SK-N-SH (cell line): ENCODE data around the gene RHOA. TPM values are rescaled to one million over a fixed set of nuclear protein-coding genes. Genes with fewer than 3 reads are reported as not detected.

Experiments used
- CTCF ChIA-PET: fragments of 300-600, 350-600 bp; formaldehyde crosslinking; extraction: SDS; loops from one replicate; lab custom pipeline; 2021; lab: Yijun Ruan, JAX
- POLR2A ChIA-PET: fragments of 350-600 bp; sonication (Branson Sonifier 250); formaldehyde crosslinking; extraction: SDS; loops from one replicate; lab custom pipeline; 2020; ENCODE audit warnings: antibody characterized with exemption, inconsistent platforms; lab: Yijun Ruan, JAX
- DNase-seq: peaks from one replicate; pipeline ENCODE4 v3.0.0; 2012
- H2AFZ ChIP-seq: fragments of 200-600 bp; sonication (generic); 2 replicates; pipeline ENCODE4 v1.8.1; 2016; ENCODE audit warnings: antibody characterized with exemption, mild to moderate bottlenecking, low read depth
- H3F3A ChIP-seq: fragments of 200-600 bp; sonication (generic); replicated peaks from 2 replicates; pipeline ENCODE3; 2016; ENCODE audit warnings: antibody characterized with exemption, mild to moderate bottlenecking; ENCODE audit not compliant: insufficient read depth
- H3K27ac ChIP-seq, 2 experiments: fragments of 200-500 bp in 1 of 2; fragments of 200-600 bp in 1 of 2; sonication (Bioruptor generic) in 1 of 2; sonication (generic), shearing (Covaris generic) in 1 of 2; 2 replicates each; pipeline versions ENCODE4 v1.5.1 to v1.6.1; 2014 to 2016; ENCODE audit warnings: low read depth in 2 of 2, inconsistent platforms in 1 of 2, low read length in 1 of 2, mild to moderate bottlenecking in 1 of 2, mixed read lengths in 1 of 2
- H3K27me3 ChIP-seq: fragments of 200-600 bp; sonication (generic), shearing (Covaris generic); 2 replicates; pipeline ENCODE4 v1.6.1; 2016; ENCODE audit warnings: mixed run types; ENCODE audit not compliant: insufficient read depth
- H3K36me3 ChIP-seq, 2 experiments: fragments of 200-500 bp in 1 of 2; fragments of 200-600 bp in 1 of 2; sonication (Bioruptor generic) in 1 of 2; sonication (generic) in 1 of 2; replicated peaks in 1 of 2; 2 replicates each; pipeline versions ENCODE3 to v1.5.1; 2014 to 2016; ENCODE audit warnings: low read length in 1 of 2, mild to moderate bottlenecking in 1 of 2; ENCODE audit not compliant: insufficient read depth in 2 of 2, control insufficient read depth in 1 of 2
- H3K4me1 ChIP-seq, 2 experiments: fragments of 200-500 bp in 1 of 2; fragments of 200-600 bp in 1 of 2; sonication (Bioruptor generic) in 1 of 2; sonication (generic), shearing (Covaris generic) in 1 of 2; 2 replicates each; pipeline versions ENCODE4 v1.5.1 to v1.6.1; 2014 to 2016; ENCODE audit warnings: low read depth in 1 of 2, low read length in 1 of 2, mixed run types in 1 of 2; ENCODE audit not compliant: insufficient read depth in 2 of 2, control insufficient read depth in 1 of 2
- H3K4me2 ChIP-seq: fragments of 200-600 bp; sonication (generic), shearing (Covaris generic); 2 replicates; pipeline ENCODE4 v1.6.1; 2017; ENCODE audit warnings: mixed run types
- H3K4me3 ChIP-seq, 2 experiments: fragments of 200-500 bp in 1 of 2; fragments of 200-600 bp in 1 of 2; sonication (Bioruptor generic) in 1 of 2; sonication (generic), shearing (Covaris generic) in 1 of 2; 2 replicates each; pipeline versions ENCODE4 v1.5.1 to v1.8.1; 2014 to 2016; ENCODE audit warnings: low read depth in 2 of 2, inconsistent platforms in 1 of 2, low read length in 1 of 2, mild to moderate bottlenecking in 1 of 2, mixed read lengths in 1 of 2, moderate library complexity in 1 of 2
- H3K79me2 ChIP-seq: fragments of 200-600 bp; sonication (generic); 2 replicates; pipeline ENCODE4 v1.8.1; 2017; ENCODE audit warnings: mild to moderate bottlenecking; ENCODE audit not compliant: insufficient read depth
- H3K9ac ChIP-seq: fragments of 200-600 bp; sonication (generic); 2 replicates; pipeline ENCODE4 v1.6.1; 2017; ENCODE audit warnings: mixed run types
- H3K9me2 ChIP-seq: fragments of 200-600 bp; sonication (generic); 2 replicates; pipeline ENCODE4 v1.6.1; 2017; ENCODE audit warnings: mixed run types
- H3K9me3 ChIP-seq: fragments of 200-600 bp; sonication (generic); 2 replicates; pipeline ENCODE4 v1.6.1; 2017; ENCODE audit warnings: mixed run types, mild to moderate bottlenecking, moderate library complexity
- H4K20me1 ChIP-seq: fragments of 200-600 bp; sonication (generic); 2 replicates; pipeline ENCODE4 v1.6.1; 2017; ENCODE audit warnings: mild to moderate bottlenecking, mixed run types; ENCODE audit not compliant: insufficient read depth
- ELF1 ChIP-seq: IDR thresholded peaks from 2 replicates; pipeline ENCODE4 v1.4.0; 2012
- EP300 ChIP-seq, 2 experiments: IDR thresholded peaks; 2 replicates each; pipeline versions ENCODE4 v1.4.0 to v1.6.1; 2012; ENCODE audit warnings: borderline replicate concordance in 1 of 2, low read depth in 1 of 2, low read length in 1 of 2
- GABPA ChIP-seq: IDR thresholded peaks from 2 replicates; pipeline ENCODE4 v1.4.0; 2012; ENCODE audit warnings: low read depth, mild to moderate bottlenecking
- GATA2 ChIP-seq: sonication (generic); formaldehyde crosslinking; IDR thresholded peaks from 2 replicates; pipeline ENCODE4 v1.5.0; 2020; ENCODE audit warnings: mild to moderate bottlenecking, missing genetic modification reagents
- MEF2A ChIP-seq: IDR thresholded peaks from 2 replicates; pipeline ENCODE4 v1.4.0; 2012; ENCODE audit warnings: low read depth, borderline replicate concordance
- MXI1 ChIP-seq: IDR thresholded peaks from 2 replicates; pipeline ENCODE4 v1.6.1; 2012; ENCODE audit warnings: mild to moderate bottlenecking, low read depth, low read length, improper control_type of control experiment
- NFIC ChIP-seq: IDR thresholded peaks from 2 replicates; pipeline ENCODE4 v1.4.0; 2012; ENCODE audit warnings: borderline replicate concordance
- NRF1 ChIP-seq: IDR thresholded peaks from 2 replicates; pipeline ENCODE4 v1.6.1; 2012; ENCODE audit warnings: low read depth, mild to moderate bottlenecking, low read length
- POLR2AphosphoS5 ChIP-seq: IDR thresholded peaks from 2 replicates; pipeline ENCODE4 v1.6.1; 2012; ENCODE audit warnings: low read depth, low read length
- RCOR1 ChIP-seq: fragments of 150-350 bp; IDR thresholded peaks from 2 replicates; pipeline ENCODE4 v1.6.1; 2017; ENCODE audit warnings: antibody characterized with exemption, low read length
- SIN3A ChIP-seq: IDR thresholded peaks from 2 replicates; pipeline ENCODE4 v1.6.1; 2012; ENCODE audit warnings: low read depth, mild to moderate bottlenecking, low read length, moderate library complexity, borderline replicate concordance
- TAF1 ChIP-seq: IDR thresholded peaks from 2 replicates; pipeline ENCODE4 v1.6.1; 2012; ENCODE audit warnings: low read depth, mild to moderate bottlenecking, low read length, moderate library complexity, borderline replicate concordance
- TCF12 ChIP-seq: IDR thresholded peaks from 2 replicates; pipeline ENCODE4 v1.4.0; 2012
- TEAD4 ChIP-seq: IDR thresholded peaks from 2 replicates; pipeline ENCODE4 v1.4.0; 2012; ENCODE audit warnings: mild to moderate bottlenecking, borderline replicate concordance; ENCODE audit not compliant: insufficient read depth
- YY1 ChIP-seq: IDR thresholded peaks from 2 replicates; pipeline ENCODE4 v1.4.0; 2012; ENCODE audit warnings: low read depth, mild to moderate bottlenecking
- WGBS: methylation state at CpG from one replicate; pipeline ENCODE4 v1.1.6; 2017; ENCODE audit warnings: low lambda C conversion rate; 5-methylcytosine and 5-hydroxymethylcytosine counted together
- polyA plus RNA-seq, 3 experiments: library from polyadenylated mRNA; depleted of rRNA; stranded (reverse); fragments of >200 nt; gene quantifications; 2 replicates each; pipeline ENCODE4 v1.2.3, GENCODE V29; 2012
- TF ChIP-seq, protein P1 (sequence below): fragments of 200-600 bp; sonication (generic); IDR thresholded peaks from 2 replicates; pipeline ENCODE4 v1.6.1; 2017; ENCODE audit warnings: antibody characterized with exemption, mild to moderate bottlenecking, moderate library complexity
- TF ChIP-seq, protein P2 (sequence below): fragments of 150-350 bp; IDR thresholded peaks from 2 replicates; pipeline ENCODE4 v1.6.1; 2016; ENCODE audit warnings: mild to moderate bottlenecking, low read depth, low read length
- TF ChIP-seq, protein P3 (sequence below): IDR thresholded peaks from 2 replicates; pipeline ENCODE4; 2012

RHOA gene
- polyA plus RNA-seq, 1 of the 3 experiments (the other 2 are of a cell fraction) = 312 TPM

DNA sequence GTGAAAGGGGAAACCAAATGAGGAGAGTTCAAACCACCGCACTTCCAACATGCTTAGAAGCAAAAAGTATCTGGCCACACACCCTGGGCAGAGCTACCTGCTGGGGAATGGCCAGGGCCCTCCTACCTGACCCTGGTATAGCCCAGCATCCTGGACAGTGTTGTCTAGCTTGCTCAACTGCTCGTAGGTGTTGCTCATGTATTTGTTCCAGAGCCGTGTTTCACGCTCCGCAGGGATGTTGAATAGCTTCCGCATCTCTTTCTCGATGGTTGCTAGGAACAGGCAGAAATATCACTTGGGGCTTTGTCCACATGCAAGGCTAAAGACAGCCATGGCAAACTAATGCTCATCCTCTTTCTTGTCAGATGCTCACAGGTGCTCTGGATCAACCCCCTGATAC is 87.0 kb downstream of the RHOA start (continued):
- TF ChIP-seq, protein P1, sequence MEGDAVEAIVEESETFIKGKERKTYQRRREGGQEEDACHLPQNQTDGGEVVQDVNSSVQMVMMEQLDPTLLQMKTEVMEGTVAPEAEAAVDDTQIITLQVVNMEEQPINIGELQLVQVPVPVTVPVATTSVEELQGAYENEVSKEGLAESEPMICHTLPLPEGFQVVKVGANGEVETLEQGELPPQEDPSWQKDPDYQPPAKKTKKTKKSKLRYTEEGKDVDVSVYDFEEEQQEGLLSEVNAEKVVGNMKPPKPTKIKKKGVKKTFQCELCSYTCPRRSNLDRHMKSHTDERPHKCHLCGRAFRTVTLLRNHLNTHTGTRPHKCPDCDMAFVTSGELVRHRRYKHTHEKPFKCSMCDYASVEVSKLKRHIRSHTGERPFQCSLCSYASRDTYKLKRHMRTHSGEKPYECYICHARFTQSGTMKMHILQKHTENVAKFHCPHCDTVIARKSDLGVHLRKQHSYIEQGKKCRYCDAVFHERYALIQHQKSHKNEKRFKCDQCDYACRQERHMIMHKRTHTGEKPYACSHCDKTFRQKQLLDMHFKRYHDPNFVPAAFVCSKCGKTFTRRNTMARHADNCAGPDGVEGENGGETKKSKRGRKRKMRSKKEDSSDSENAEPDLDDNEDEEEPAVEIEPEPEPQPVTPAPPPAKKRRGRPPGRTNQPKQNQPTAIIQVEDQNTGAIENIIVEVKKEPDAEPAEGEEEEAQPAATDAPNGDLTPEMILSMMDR = no peak
- TF ChIP-seq ELF1 = no peak
- no peak for TF ChIP-seq TAF1

DNA sequence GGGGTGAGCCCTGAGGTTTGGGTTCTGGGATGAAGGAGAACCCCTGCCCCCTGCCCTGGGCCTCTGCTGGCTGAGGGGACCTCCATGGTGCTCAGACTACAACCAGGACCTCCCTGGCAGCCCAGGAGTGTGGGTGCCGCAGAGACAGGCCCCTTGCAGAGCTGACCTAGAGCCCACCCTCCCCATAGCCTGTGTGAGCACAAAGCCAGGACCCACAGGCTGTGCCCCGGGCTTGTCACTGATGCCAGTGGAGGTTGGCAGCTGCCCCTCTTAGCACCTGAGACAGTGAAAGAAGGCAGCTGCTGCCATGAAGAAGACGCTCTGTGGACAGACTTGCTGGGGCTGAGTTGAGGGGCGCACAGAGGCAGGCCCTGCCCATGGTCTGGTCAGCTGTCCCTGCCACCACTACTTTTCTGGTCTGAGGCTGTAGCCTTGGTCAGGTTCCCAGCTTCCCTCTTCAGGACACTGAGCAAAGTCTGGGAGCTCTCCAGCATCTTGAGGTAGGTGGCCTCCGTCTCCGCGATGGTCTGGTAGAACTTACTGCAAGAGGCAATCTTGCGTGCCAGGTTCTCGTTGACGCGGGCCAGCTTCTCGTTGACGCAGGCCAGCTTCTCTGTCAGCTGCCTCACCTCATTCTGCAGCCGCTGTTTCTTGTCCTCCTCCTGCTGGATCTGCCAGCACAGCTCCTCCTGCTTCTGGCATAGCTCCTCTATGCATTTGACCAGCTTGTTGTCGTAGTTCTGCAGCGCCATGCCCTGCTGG is 94.9 kb downstream of the RHOA start:
- no peak overlapping the region for H3K9ac ChIP-seq
- H3K9me3 ChIP-seq = no peaks in the 10 kb centered on the region
- H3F3A ChIP-seq = peaks cover 6% of the 10 kb centered on the region
- H4K20me1 ChIP-seq = no peaks in the 10 kb centered on the region
- peaks cover 13% of the 10 kb centered on the region; the same call in 1 of the 2 replicates for H3K79me2 ChIP-seq
- H2AFZ ChIP-seq = no peak overlapping the region
- ChIA-PET POLR2A (interaction anchor here (1.5 kb wide), 1 partner anchor 223 kb away, joined by 4 read pairs; the partner anchor contains the start of gene QRICH1), CTCF (no interaction called here)
- peaks cover 19 to 40% of the 10 kb centered on the region in 2 experiments for H3K36me3 ChIP-seq
- H3K4me2 ChIP-seq = no peak overlapping the region
- TF ChIP-seq MEF2A = no peak
- no peak for TF ChIP-seq POLR2AphosphoS5
- TF ChIP-seq GABPA = no peak
- TF ChIP-seq, protein P2, sequence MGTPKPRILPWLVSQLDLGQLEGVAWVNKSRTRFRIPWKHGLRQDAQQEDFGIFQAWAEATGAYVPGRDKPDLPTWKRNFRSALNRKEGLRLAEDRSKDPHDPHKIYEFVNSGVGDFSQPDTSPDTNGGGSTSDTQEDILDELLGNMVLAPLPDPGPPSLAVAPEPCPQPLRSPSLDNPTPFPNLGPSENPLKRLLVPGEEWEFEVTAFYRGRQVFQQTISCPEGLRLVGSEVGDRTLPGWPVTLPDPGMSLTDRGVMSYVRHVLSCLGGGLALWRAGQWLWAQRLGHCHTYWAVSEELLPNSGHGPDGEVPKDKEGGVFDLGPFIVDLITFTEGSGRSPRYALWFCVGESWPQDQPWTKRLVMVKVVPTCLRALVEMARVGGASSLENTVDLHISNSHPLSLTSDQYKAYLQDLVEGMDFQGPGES = no peak
- no peak for TF ChIP-seq GATA2 (CRISPR knock-in tag)
- no peak for TF ChIP-seq TCF12
- TF ChIP-seq, protein P3, sequence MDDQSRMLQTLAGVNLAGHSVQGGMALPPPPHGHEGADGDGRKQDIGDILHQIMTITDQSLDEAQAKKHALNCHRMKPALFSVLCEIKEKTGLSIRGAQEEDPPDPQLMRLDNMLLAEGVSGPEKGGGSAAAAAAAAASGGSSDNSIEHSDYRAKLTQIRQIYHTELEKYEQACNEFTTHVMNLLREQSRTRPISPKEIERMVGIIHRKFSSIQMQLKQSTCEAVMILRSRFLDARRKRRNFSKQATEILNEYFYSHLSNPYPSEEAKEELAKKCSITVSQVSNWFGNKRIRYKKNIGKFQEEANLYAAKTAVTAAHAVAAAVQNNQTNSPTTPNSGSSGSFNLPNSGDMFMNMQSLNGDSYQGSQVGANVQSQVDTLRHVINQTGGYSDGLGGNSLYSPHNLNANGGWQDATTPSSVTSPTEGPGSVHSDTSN = no peak
- TF ChIP-seq YY1 = no peak
- no peak for TF ChIP-seq NRF1
- TF ChIP-seq NFIC = no peak
- TF ChIP-seq SIN3A = no peak
- no peak for TF ChIP-seq MXI1
- no peak for TF ChIP-seq RCOR1
- TF ChIP-seq ELF1 = no peak
- no peak for TF ChIP-seq EP300 (IDR thresholded peaks at IDR 0.05; ENCODE audit: borderline replicate concordance in 1 of 2, low read depth in 1 of 2, low read length in 1 of 2)
- TF ChIP-seq TEAD4 = no peak
- TF ChIP-seq TAF1 = no peak
- WGBS = 97% methylated on average over 11 of the region's 16 CpGs
- H3K4me3 ChIP-seq = no peak overlapping the region
- H3K4me1 ChIP-seq = no peaks in the 10 kb centered on the region
- H3K27ac ChIP-seq = no peak overlapping the region
- DNase-seq = no peak
- no peaks in the 10 kb centered on the region for H3K27me3 ChIP-seq
- no peaks in the 10 kb centered on the region for H3K9me2 ChIP-seq
